Stimulated activated naive CD8-positive, alpha-beta T cell treated with anti-CD3 and anti-CD28 coated beads, Interleukin-15, Interleukin-2, amounts not matched to agents 100 U/mL and 50 U/mL, for 24 hours (primary cell): ENCODE data around the gene PDGFD.

Source experiments
- ATAC-seq: fragments of 150-1000 bp; cut with Tn5 transposase; one replicate; pipeline ENCODE4 v1.10.0; 2021
- DNase-seq: peaks from one replicate; pipeline ENCODE4 v3.0.0; 2021

Gene PDGFD

GRCh38 chr11:104093426-104094280 is 70.3 kb downstream of the PDGFD start:
- no peak for DNase-seq

GRCh38 chr11:104092744-104093143 is 71.2 kb downstream of the PDGFD start:
- DNase-seq: no peak
- ATAC-seq: no peak

More at GRCh38 chr11:104093426-104094280, 70.3 kb downstream of the PDGFD start:
- no peak for ATAC-seq

GRCh38 chr11:104091281-104092096 is 72.5 kb downstream of the PDGFD start:
- DNase-seq: no peak
- ATAC-seq: no peak

GRCh38 chr11:104090767-104091166 is 73.2 kb downstream of the PDGFD start:
- no peak for ATAC-seq
- DNase-seq: no peak

- no peak for ATAC-seq
- no peak for DNase-seq
Measured at GRCh38 chr11:104089481-104089880, 74.5 kb downstream of the PDGFD start.

GRCh38 chr11:104086621-104087020 is 77.3 kb downstream of the PDGFD start:
- DNase-seq: no peak
- no peak for ATAC-seq

- no peak for DNase-seq
- ATAC-seq: no peak
Measured at GRCh38 chr11:104078995-104079394, 85.0 kb downstream of the PDGFD start.

- DNase-seq: no peak
- ATAC-seq: no peak
Measured at GRCh38 chr11:104078245-104078644, 85.7 kb downstream of the PDGFD start.

- DNase-seq: no peak
- ATAC-seq: no peak
Measured at GRCh38 chr11:104076455-104076854, 87.5 kb downstream of the PDGFD start.

- ATAC-seq (no peak), DNase-seq (no peak)
Measured at GRCh38 chr11:104075706-104076105, 88.2 kb downstream of the PDGFD start.

GRCh38 chr11:104075091-104075490 is 88.9 kb downstream of the PDGFD start:
- DNase-seq (no peak), ATAC-seq (no peak)

GRCh38 chr11:104073950-104074705 is 89.8 kb downstream of the PDGFD start:
- ATAC-seq (no peak), DNase-seq (no peak)

GRCh38 chr11:104067534-104067933 is 96.4 kb downstream of the PDGFD start:
- DNase-seq (no peak), ATAC-seq (no peak)

- DNase-seq (no peak), ATAC-seq (no peak)
Measured at GRCh38 chr11:104064034-104064630, 99.8 kb downstream of the PDGFD start.

- ATAC-seq: no peak
- DNase-seq: no peak
Measured at GRCh38 chr11:104061853-104062521, 102.0 kb downstream of the PDGFD start.

- DNase-seq (no peak), ATAC-seq (no peak)
Measured at GRCh38 chr11:104060820-104061219, 103.1 kb downstream of the PDGFD start.

GRCh38 chr11:104060004-104060794 is 103.7 kb downstream of the PDGFD start:
- DNase-seq (no peak), ATAC-seq (no peak)

GRCh38 chr11:104058680-104059079 is 105.3 kb downstream of the PDGFD start:
- ATAC-seq: no peak
- no peak for DNase-seq

- DNase-seq: no peak
Measured at GRCh38 chr11:104057908-104058307, 106.0 kb downstream of the PDGFD start.

GRCh38 chr11:104055596-104055995 is 108.4 kb downstream of the PDGFD start:
- no peak for DNase-seq
- no peak for ATAC-seq

More at GRCh38 chr11:104057908-104058307, 106.0 kb downstream of the PDGFD start:
- no peak for ATAC-seq
